ENCODE data around the gene MCTP2.

MCTP2 gene

DNA sequence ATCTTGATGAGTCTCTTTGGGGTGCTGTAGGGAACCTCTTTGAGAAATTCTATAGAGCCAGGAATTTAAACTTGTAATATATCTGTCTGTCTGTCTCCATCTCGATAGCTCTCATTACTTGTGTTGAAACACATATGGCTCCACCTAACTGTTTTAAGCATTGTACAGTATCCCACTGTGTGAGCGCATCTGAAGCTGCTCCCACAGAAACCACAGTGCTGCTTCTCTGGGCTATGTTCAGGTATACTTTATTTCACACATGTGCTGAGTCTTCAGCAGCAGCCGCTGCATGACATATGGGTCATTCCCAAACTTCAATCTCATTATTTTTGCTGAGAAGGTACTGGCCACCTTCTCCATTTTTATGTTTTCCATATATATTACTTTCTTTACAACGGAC, 63.9 kb downstream of the MCTP2 start (continued):
- TF ChIP-seq, protein P1, sequence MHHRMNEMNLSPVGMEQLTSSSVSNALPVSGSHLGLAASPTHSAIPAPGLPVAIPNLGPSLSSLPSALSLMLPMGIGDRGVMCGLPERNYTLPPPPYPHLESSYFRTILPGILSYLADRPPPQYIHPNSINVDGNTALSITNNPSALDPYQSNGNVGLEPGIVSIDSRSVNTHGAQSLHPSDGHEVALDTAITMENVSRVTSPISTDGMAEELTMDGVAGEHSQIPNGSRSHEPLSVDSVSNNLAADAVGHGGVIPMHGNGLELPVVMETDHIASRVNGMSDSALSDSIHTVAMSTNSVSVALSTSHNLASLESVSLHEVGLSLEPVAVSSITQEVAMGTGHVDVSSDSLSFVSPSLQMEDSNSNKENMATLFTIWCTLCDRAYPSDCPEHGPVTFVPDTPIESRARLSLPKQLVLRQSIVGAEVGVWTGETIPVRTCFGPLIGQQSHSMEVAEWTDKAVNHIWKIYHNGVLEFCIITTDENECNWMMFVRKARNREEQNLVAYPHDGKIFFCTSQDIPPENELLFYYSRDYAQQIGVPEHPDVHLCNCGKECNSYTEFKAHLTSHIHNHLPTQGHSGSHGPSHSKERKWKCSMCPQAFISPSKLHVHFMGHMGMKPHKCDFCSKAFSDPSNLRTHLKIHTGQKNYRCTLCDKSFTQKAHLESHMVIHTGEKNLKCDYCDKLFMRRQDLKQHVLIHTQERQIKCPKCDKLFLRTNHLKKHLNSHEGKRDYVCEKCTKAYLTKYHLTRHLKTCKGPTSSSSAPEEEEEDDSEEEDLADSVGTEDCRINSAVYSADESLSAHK (tag by site-specific recombination; IDR thresholded peaks at IDR 0.05), result no peak
- no peak for TF ChIP-seq ZSCAN16 (tag by site-specific recombination; IDR thresholded peaks at IDR 0.05)
- TF ChIP-seq ZNF184 (tag by site-specific recombination; IDR thresholded peaks at IDR 0.05), result no peak
- TF ChIP-seq ZNF701 (tag by site-specific recombination; IDR thresholded peaks at IDR 0.05), result no peak
- TF ChIP-seq, protein P2, sequence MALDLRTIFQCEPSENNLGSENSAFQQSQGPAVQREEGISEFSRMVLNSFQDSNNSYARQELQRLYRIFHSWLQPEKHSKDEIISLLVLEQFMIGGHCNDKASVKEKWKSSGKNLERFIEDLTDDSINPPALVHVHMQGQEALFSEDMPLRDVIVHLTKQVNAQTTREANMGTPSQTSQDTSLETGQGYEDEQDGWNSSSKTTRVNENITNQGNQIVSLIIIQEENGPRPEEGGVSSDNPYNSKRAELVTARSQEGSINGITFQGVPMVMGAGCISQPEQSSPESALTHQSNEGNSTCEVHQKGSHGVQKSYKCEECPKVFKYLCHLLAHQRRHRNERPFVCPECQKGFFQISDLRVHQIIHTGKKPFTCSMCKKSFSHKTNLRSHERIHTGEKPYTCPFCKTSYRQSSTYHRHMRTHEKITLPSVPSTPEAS (tag by site-specific recombination; IDR thresholded peaks at IDR 0.05), result no peak
- no peak for TF ChIP-seq ZNF133 (tag by site-specific recombination; IDR thresholded peaks at IDR 0.05)

DNA sequence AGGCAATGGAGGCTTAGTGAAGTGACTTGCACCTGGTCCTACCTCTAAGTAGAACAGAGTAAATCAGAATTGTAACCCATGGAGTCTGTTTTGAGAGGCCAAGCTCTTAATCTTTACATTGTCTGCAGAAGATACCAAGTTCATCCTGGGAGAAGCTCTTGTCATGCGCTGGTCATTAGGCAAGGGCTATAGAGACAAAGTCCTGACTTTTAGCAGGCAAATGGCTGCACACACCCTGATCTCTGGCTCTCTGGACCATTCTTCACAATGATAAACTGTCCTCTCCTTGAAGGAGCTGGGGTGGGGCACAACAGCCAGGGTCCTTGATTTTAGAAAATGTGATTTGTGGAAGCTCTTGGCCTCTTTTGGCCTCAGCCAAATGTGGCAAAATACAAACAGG, 65.4 kb downstream of the MCTP2 start:
- CTCF ChIA-PET, result interaction anchor here (0.5 to 0.6 kb wide), 2 partner anchors 12 to 85 kb away, joined by 3 read pairs; no protein-coding TSS in a partner anchor
- POLR2A ChIA-PET, result no interaction called here
- Histone ChIP-seq H3K9me3 (ENCODE audit: control insufficient read depth, insufficient read depth, low read depth, low read length) (no peaks in the 10 kb centered on the region), H3K4me1 (ENCODE audit: control insufficient read depth, insufficient read depth, low read length) (no peaks in the 10 kb centered on the region), H3K36me3 (ENCODE audit: control insufficient read depth in 2 of 2, insufficient read depth in 1 of 2, low read length in 2 of 2) (no peaks in the 10 kb centered on the region; a peak in 2 of 3 replicates), H3K4me3 (ENCODE audit: low read depth, low read length) (no peak overlapping the region), H3K27ac (ENCODE audit: extremely low read depth, low read depth, low read length) (no peak overlapping the region)
- TF ChIP-seq ZBTB20 (tag by site-specific recombination; IDR thresholded peaks at IDR 0.05), result no peak
- no peak for TF ChIP-seq BCL11A (tag by site-specific recombination; IDR thresholded peaks at IDR 0.05; ENCODE audit: low read depth)
- TF ChIP-seq ZNF221 (tag by site-specific recombination; IDR thresholded peaks at IDR 0.05; ENCODE audit: borderline replicate concordance), result no peak

DNA sequence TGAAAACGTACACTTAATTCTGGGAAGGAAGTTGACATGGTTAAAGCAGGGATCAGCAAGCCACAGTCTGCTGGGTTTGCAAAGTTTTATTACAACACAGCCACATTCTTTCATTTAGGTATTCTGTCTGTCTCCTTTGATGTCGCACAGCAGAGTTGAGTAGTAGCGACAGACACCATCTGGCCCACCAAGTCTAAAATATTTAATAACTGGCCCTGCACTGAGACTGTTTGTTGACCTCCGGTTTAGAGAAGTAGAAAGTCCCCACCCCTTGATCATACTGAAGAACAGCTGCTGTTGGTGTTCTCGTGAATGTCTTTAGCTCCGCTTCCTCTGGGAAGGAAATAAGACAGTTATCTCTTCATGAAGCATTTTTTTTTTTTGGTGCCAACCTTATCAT, 66.2 kb downstream of the MCTP2 start:
- Histone ChIP-seq H3K4me3 (ENCODE audit: low read depth, low read length) (no peak overlapping the region), H3K27ac (ENCODE audit: extremely low read depth, low read depth, low read length) (no peak overlapping the region), H3K4me1 (ENCODE audit: control insufficient read depth, insufficient read depth, low read length) (no peaks in the 10 kb centered on the region), H3K36me3 (ENCODE audit: control insufficient read depth in 2 of 2, insufficient read depth in 1 of 2, low read length in 2 of 2) (no peaks in the 10 kb centered on the region; a peak in 2 of 3 replicates), H3K9me3 (ENCODE audit: control insufficient read depth, insufficient read depth, low read depth, low read length) (no peaks in the 10 kb centered on the region)
- POLR2A ChIA-PET, result no interaction called here
- CTCF ChIA-PET, result interaction anchor here (0.6 to 0.7 kb wide), 2 partner anchors 35 to 42 kb away, joined by 3 read pairs; no protein-coding TSS in a partner anchor
- TF ChIP-seq ZFP37 (tag by site-specific recombination; IDR thresholded peaks at IDR 0.05), result no peak
- TF ChIP-seq, protein P3, sequence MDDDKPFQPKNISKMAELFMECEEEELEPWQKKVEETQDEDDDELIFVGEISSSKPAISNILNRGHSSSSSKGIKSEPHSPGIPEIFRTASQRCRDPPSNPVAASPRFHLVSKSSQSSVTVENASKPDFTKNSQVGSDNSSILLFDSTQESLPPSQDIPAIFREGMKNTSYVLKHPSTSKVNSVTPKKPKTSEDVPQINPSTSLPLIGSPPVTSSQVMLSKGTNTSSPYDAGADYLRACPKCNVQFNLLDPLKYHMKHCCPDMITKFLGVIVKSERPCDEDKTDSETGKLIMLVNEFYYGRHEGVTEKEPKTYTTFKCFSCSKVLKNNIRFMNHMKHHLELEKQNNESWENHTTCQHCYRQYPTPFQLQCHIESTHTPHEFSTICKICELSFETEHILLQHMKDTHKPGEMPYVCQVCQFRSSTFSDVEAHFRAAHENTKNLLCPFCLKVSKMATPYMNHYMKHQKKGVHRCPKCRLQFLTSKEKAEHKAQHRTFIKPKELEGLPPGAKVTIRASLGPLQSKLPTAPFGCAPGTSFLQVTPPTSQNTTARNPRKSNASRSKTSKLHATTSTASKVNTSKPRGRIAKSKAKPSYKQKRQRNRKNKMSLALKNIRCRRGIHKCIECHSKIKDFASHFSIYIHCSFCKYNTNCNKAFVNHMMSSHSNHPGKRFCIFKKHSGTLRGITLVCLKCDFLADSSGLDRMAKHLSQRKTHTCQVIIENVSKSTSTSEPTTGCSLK (tag by site-specific recombination; IDR thresholded peaks at IDR 0.05), result no peak
- no peak for TF ChIP-seq ZNF121 (tag by site-specific recombination; IDR thresholded peaks at IDR 0.05)
- TF ChIP-seq, protein P4, sequence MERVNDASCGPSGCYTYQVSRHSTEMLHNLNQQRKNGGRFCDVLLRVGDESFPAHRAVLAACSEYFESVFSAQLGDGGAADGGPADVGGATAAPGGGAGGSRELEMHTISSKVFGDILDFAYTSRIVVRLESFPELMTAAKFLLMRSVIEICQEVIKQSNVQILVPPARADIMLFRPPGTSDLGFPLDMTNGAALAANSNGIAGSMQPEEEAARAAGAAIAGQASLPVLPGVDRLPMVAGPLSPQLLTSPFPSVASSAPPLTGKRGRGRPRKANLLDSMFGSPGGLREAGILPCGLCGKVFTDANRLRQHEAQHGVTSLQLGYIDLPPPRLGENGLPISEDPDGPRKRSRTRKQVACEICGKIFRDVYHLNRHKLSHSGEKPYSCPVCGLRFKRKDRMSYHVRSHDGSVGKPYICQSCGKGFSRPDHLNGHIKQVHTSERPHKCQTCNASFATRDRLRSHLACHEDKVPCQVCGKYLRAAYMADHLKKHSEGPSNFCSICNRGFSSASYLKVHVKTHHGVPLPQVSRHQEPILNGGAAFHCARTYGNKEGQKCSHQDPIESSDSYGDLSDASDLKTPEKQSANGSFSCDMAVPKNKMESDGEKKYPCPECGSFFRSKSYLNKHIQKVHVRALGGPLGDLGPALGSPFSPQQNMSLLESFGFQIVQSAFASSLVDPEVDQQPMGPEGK (tag by site-specific recombination; IDR thresholded peaks at IDR 0.05), result no peak
- no peak for TF ChIP-seq ZBTB20 (tag by site-specific recombination; IDR thresholded peaks at IDR 0.05)
- TF ChIP-seq KLF16 (tag by site-specific recombination; IDR thresholded peaks at IDR 0.05), result no peak
- TF ChIP-seq, protein P5, sequence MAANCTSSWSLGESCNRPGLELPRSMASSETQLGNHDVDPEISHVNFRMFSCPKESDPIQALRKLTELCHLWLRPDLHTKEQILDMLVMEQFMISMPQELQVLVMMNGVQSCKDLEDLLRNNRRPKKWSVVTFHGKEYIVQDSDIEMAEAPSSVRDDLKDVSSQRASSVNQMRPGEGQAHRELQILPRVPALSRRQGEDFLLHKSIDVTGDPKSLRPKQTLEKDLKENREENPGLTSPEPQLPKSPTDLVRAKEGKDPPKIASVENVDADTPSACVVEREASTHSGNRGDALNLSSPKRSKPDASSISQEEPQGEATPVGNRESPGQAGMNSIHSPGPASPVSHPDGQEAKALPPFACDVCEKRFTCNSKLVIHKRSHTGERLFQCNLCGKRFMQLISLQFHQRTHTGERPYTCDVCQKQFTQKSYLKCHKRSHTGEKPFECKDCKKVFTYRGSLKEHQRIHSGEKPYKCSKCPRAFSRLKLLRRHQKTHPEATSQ (tag by site-specific recombination; IDR thresholded peaks at IDR 0.05), result no peak
- TF ChIP-seq ZNF239 (tag by site-specific recombination; IDR thresholded peaks at IDR 0.05), result no peak
- no peak for TF ChIP-seq ZNF670 (tag by site-specific recombination; IDR thresholded peaks at IDR 0.05; ENCODE audit: low read depth)
- TF ChIP-seq ZSCAN23 (tag by site-specific recombination; IDR thresholded peaks at IDR 0.05), result no peak
- no peak for TF ChIP-seq GLI2 (tag by site-specific recombination; IDR thresholded peaks at IDR 0.05; ENCODE audit: borderline replicate concordance, low read depth)
- TF ChIP-seq ZNF48 (tag by site-specific recombination; IDR thresholded peaks at IDR 0.05), result no peak
- no peak for TF ChIP-seq PRDM1 (tag by site-specific recombination; IDR thresholded peaks at IDR 0.05)
